ENCODE results near the gene FBXO40. TPM values are rescaled to one million over a fixed set of nuclear protein-coding genes. Genes with fewer than 3 reads are reported as not detected.

FBXO40 gene
- total RNA-seq, 1 donor, result not detected

DNA sequence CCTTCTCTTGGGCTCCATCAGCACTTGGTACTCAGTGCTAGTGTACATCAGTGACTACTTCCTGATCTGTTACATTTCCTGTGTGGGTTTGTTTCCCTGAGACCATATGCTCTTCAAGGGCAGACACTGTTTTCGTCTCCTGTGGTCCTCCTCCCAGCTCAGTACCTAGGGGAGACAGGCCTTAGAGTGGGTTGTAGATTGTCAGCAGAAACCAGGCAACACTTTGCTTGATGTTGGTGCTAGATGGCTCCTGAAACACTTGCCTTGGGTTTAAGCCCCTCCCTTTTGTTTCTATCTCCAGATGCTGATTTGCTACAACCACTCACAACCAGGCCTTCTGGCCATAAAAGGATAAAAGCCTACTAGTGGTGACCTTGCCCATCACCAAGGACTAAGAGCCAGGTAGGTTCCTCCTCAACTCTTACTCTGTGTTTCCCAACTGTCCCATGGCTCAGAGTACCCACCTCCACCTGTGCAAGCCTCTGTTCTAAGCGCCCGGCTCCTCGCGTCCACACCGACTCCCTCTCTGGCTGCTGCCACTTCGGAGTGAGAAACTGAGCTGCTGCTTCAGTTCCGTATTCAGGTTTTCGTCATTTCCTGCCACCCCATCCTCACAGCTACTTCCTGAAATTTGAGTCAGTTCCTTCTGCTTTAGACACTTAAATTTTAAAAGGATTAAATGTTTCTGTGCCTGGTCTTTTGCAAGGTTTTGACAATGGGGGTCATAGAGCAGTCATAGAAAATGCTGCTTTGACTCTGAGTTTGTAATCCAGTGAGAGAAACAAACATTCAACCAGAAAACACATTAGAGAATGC lies 67.4 kb downstream of the FBXO40 start, which contains the start of gene HCLS1:
HCLS1 (minus strand) TSS at position 548 of the 816 bp plus-strand sequence. CDS start 2,556 bp downstream, outside the sequence.
- Histone ChIP-seq H3K4me2 (ENCODE audit: insufficient read depth, low read length) (peak within 1 kb of the TSS; percentile 44), H4K20me1 (ENCODE audit: insufficient read depth, low read length) (no peaks in the 10 kb centered on the region)
- TF ChIP-seq, protein P1, sequence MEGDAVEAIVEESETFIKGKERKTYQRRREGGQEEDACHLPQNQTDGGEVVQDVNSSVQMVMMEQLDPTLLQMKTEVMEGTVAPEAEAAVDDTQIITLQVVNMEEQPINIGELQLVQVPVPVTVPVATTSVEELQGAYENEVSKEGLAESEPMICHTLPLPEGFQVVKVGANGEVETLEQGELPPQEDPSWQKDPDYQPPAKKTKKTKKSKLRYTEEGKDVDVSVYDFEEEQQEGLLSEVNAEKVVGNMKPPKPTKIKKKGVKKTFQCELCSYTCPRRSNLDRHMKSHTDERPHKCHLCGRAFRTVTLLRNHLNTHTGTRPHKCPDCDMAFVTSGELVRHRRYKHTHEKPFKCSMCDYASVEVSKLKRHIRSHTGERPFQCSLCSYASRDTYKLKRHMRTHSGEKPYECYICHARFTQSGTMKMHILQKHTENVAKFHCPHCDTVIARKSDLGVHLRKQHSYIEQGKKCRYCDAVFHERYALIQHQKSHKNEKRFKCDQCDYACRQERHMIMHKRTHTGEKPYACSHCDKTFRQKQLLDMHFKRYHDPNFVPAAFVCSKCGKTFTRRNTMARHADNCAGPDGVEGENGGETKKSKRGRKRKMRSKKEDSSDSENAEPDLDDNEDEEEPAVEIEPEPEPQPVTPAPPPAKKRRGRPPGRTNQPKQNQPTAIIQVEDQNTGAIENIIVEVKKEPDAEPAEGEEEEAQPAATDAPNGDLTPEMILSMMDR (IDR thresholded peaks at IDR 0.05; ENCODE audit: extremely low read depth, low read depth, low read length), result no peak

DNA sequence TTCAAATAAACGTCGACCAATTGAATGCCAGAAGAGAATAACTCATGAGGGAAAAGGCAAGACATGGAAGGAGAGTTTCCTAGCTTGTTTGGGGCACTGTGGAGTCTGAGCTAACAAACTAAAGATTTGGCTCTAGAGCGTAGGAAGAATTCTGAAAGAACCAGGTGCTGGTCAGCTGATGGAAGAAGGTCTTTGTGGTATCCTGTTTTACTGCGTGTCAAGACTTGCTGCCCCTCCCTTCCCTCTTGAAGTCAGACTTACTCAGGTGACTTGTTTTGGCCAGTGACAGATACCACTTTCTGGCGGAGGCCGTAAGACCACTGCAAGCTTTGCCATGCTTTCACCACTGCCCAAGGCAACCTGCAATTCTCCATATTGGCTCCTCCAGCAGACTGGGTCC lies 68.2 kb downstream of the FBXO40 start:
- no peak for DNase-seq (ENCODE audit: insufficient read length, low spot score, missing footprints)
- H3K27ac ChIP-seq (ENCODE audit: low read depth, low read length), result no peak overlapping the region
- H3K9me3 ChIP-seq (ENCODE audit: low read depth, low read length), result no peaks in the 10 kb centered on the region
- H3K36me3 ChIP-seq (ENCODE audit: insufficient read depth, low read length), result peaks cover 36% of the 10 kb centered on the region
- no peaks in the 10 kb centered on the region for H3K79me2 ChIP-seq (ENCODE audit: insufficient read depth, low read length)
- no peak overlapping the region for H2AFZ ChIP-seq (ENCODE audit: low read length)
- no peaks in the 10 kb centered on the region for H3K4me1 ChIP-seq (ENCODE audit: insufficient read depth, low read length)
- no peak overlapping the region for H3K4me2 ChIP-seq (ENCODE audit: insufficient read depth, low read length)
- H3K27me3 ChIP-seq (ENCODE audit: insufficient read depth, low read length), result no peaks in the 10 kb centered on the region
- H4K20me1 ChIP-seq (ENCODE audit: insufficient read depth, low read length), result no peaks in the 10 kb centered on the region
- TF ChIP-seq, protein P1 (IDR thresholded peaks at IDR 0.05; ENCODE audit: extremely low read depth, low read depth, low read length), result no peak
- H3K4me3 ChIP-seq (ENCODE audit: insufficient read depth, low read length), result no peak overlapping the region

More for the DNA sequence above, 67.4 kb downstream of the FBXO40 start, which contains the start of gene HCLS1:
- H3K27me3 ChIP-seq (ENCODE audit: insufficient read depth, low read length), result no peaks in the 10 kb centered on the region
- H3K4me1 ChIP-seq (ENCODE audit: insufficient read depth, low read length), result no peaks in the 10 kb centered on the region
- peak within 1 kb of the TSS; percentile 31 for H2AFZ ChIP-seq (ENCODE audit: low read length)
- no peak for DNase-seq (ENCODE audit: insufficient read length, low spot score, missing footprints)
- H3K27ac ChIP-seq (ENCODE audit: low read depth, low read length), result no peak within 1 kb of the TSS
- H3K79me2 ChIP-seq (ENCODE audit: insufficient read depth, low read length), result no peaks in the 10 kb centered on the region
- H3K36me3 ChIP-seq (ENCODE audit: insufficient read depth, low read length), result peaks cover 28% of the 10 kb centered on the region
- no peaks in the 10 kb centered on the region for H3K9me3 ChIP-seq (ENCODE audit: low read depth, low read length)
- H3K4me3 ChIP-seq (ENCODE audit: insufficient read depth, low read length), result peak within 1 kb of the TSS; percentile 41

DNA sequence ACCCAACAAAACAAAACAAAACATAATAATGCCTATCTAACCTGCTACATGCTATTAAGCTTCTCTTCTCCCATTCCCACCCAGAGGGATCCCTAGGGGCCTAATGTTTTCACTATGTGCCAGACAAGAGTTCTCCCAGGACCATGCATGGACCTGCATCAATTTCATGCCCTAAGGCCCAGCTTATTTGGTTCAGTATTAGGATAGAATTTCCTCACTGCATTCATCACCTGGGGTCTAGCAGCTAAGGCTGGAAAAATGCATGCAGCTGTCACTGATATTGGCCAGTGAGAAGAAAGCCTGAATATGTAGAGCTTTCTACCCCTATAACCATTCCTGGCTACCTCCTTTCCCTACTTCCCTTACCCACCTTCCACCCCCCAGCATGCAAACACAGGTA lies 69.6 kb downstream of the FBXO40 start:
- H3K4me2 ChIP-seq (ENCODE audit: insufficient read depth, low read length), result no peak overlapping the region
- H4K20me1 ChIP-seq (ENCODE audit: insufficient read depth, low read length), result no peaks in the 10 kb centered on the region
- no peaks in the 10 kb centered on the region for H3K9me3 ChIP-seq (ENCODE audit: low read depth, low read length)
- H3K27ac ChIP-seq (ENCODE audit: low read depth, low read length), result no peak overlapping the region
- no peaks in the 10 kb centered on the region for H3K4me1 ChIP-seq (ENCODE audit: insufficient read depth, low read length)
- H3K36me3 ChIP-seq (ENCODE audit: insufficient read depth, low read length), result peaks cover 50% of the 10 kb centered on the region
- no peaks in the 10 kb centered on the region for H3K79me2 ChIP-seq (ENCODE audit: insufficient read depth, low read length)
- DNase-seq (ENCODE audit: insufficient read length, low spot score, missing footprints), result no peak
- no peaks in the 10 kb centered on the region for H3K27me3 ChIP-seq (ENCODE audit: insufficient read depth, low read length)
- no peak overlapping the region for H2AFZ ChIP-seq (ENCODE audit: low read length)
- H3K4me3 ChIP-seq (ENCODE audit: insufficient read depth, low read length), result no peak overlapping the region
- TF ChIP-seq, protein P1 (IDR thresholded peaks at IDR 0.05; ENCODE audit: extremely low read depth, low read depth, low read length), result no peak

- Histone ChIP-seq H3K79me2 (ENCODE audit: insufficient read depth, low read length) (no peaks in the 10 kb centered on the region), H3K36me3 (ENCODE audit: insufficient read depth, low read length) (peaks cover 55% of the 10 kb centered on the region), H3K4me1 (ENCODE audit: insufficient read depth, low read length) (no peaks in the 10 kb centered on the region), H4K20me1 (ENCODE audit: insufficient read depth, low read length) (no peaks in the 10 kb centered on the region), H3K4me2 (ENCODE audit: insufficient read depth, low read length) (no peak overlapping the region), H2AFZ (ENCODE audit: low read length) (no peak overlapping the region), H3K27me3 (ENCODE audit: insufficient read depth, low read length) (no peaks in the 10 kb centered on the region), H3K4me3 (ENCODE audit: insufficient read depth, low read length) (no peak overlapping the region), H3K9me3 (ENCODE audit: low read depth, low read length) (no peaks in the 10 kb centered on the region), H3K27ac (ENCODE audit: low read depth, low read length) (no peak overlapping the region)
- DNase-seq (ENCODE audit: insufficient read length, low spot score, missing footprints), result no peak
- TF ChIP-seq, protein P1 (IDR thresholded peaks at IDR 0.05; ENCODE audit: extremely low read depth, low read depth, low read length), result no peak
Observed at GRCh38 chr3:121663171-121663847, 70.1 kb downstream of the FBXO40 start.

All from osteoblast (primary cell).